Esophagus squamous epithelium (tissue), 4 donors: ENCODE measurements around the gene GLIS1.

ENCODE experiments used
- CTCF ChIP-seq, 6 experiments: fragments of 450-650 bp in 4 of 6; fragments of 200-600 bp in 2 of 6; sonication (generic) in 2 of 6; IDR thresholded peaks; one replicate each; pipeline ENCODE4 v1.5.1; 2016 to 2019; ENCODE audit warnings: antibody characterized with exemption in 6 of 6, mild to moderate bottlenecking in 4 of 6, moderate library complexity in 4 of 6
- POLR2A ChIP-seq, 4 donors: fragments of 450-650 bp; IDR thresholded peaks; one replicate each; pipeline ENCODE4 v1.6.1; 2017; ENCODE audit warnings: antibody characterized with exemption in 4 of 4, mild to moderate bottlenecking in 4 of 4, moderate library complexity in 3 of 4

GRCh38 chr1:53480678-53481077 is 258.3 kb downstream of the GLIS1 start:
- no peak for TF ChIP-seq CTCF (IDR thresholded peaks at IDR 0.05)
- TF ChIP-seq POLR2A (IDR thresholded peaks at IDR 0.05): no peak
